K562 (cell line): ENCODE data around the gene ZNF740. TPM values are rescaled to one million over a fixed set of nuclear protein-coding genes. Genes with fewer than 3 reads are reported as not detected.

ENCODE experiments used
- ATF7 ChIP-seq: fragments of 450-650 bp; IDR thresholded peaks from 2 replicates; pipeline ENCODE4 v1.7.1; 2014; ENCODE audit warnings: mild to moderate bottlenecking, moderate library complexity
- CBX1 ChIP-seq: sonication (generic); IDR thresholded peaks from 2 replicates; pipeline ENCODE4 v1.6.1; 2016; ENCODE audit warnings: antibody characterized with exemption, low read depth, mild to moderate bottlenecking
- ESRRA ChIP-seq: fragments of 450-650 bp; IDR thresholded peaks from 2 replicates; pipeline ENCODE4 v1.6.1; 2014; ENCODE audit warnings: low read depth, mild to moderate bottlenecking, moderate library complexity, borderline replicate concordance
- GABPB1 ChIP-seq: sonication (generic); formaldehyde crosslinking; IDR thresholded peaks from 2 replicates; pipeline ENCODE4 v1.8.0; 2022; ENCODE audit warnings: mild to moderate bottlenecking, missing genetic modification reagents
- L3MBTL2 ChIP-seq: fragments of 450-650 bp; IDR thresholded peaks from 2 replicates; pipeline ENCODE4 v1.6.1; 2016; ENCODE audit warnings: mild to moderate bottlenecking, moderate library complexity
- PTRF ChIP-seq: fragments of 450-650 bp; IDR thresholded peaks from 2 replicates; pipeline ENCODE4 v1.6.1; 2016; ENCODE audit warnings: mild to moderate bottlenecking, missing genetic modification characterization, missing compliant biosample characterization
- SUPT5H ChIP-seq: fragments of 450-650 bp; IDR thresholded peaks from 2 replicates; pipeline ENCODE4 v1.6.1; 2016
- U2AF2 ChIP-seq: fragments of 200-400 bp; formaldehyde crosslinking; optimal IDR thresholded peaks from 2 replicates; pipeline ENCODE3; 2017; ENCODE audit warnings: low read depth, mild to moderate bottlenecking, low read length
- ZFX ChIP-seq: sonication (generic); formaldehyde crosslinking; IDR thresholded peaks from 2 replicates; pipeline ENCODE4 v1.8.0; 2022; ENCODE audit warnings: mild to moderate bottlenecking, missing genetic modification reagents, moderate library complexity
- ZNF436 ChIP-seq: fragments of 250-450, 450-650 bp; sonication (Bioruptor Pico); formaldehyde crosslinking; IDR thresholded peaks from 2 replicates; pipeline ENCODE4 v1.7.0; 2020; ENCODE audit warnings: mild to moderate bottlenecking
- polyA plus RNA-seq, 8 experiments: library from polyadenylated mRNA; depleted of rRNA in 4 of 8; stranded (reverse) in 5 of 8; unstranded in 3 of 8; fragments of >200 nt; fragmentation: Nextera tagmentation in 2 of 8; fragmentation: Illumina TruSeq in 1 of 8; extraction: Ambion mirVana in 2 of 8; extraction: Trizol in 1 of 8; gene quantifications; 2 replicates each; pipeline versions ENCODE4 v1.2.1 to v1.2.3, GENCODE V29; 2011 to 2014; ENCODE audit warnings: inconsistent platforms in 1 of 8, missing spikeins in 1 of 8
- total RNA-seq, 7 experiments: library from RNA; depleted of rRNA in 6 of 7; stranded (reverse); fragments of >200 nt in 6 of 7; fragmentation: Illumina TruSeq in 2 of 7; extraction: Trizol in 2 of 7; gene quantifications; 2 replicates each; pipeline versions ENCODE4 v1.2.1 to v1.2.3, GENCODE V29; 2011 to 2021; ENCODE audit warnings: low replicate concordance in 1 of 7
- TF ChIP-seq, protein P1 (sequence below): fragments of 150-350 bp; IDR thresholded peaks from 2 replicates; pipeline ENCODE4 v1.6.1; 2014; ENCODE audit warnings: low read depth, mild to moderate bottlenecking, low read length, borderline replicate concordance
- TF ChIP-seq, protein P2 (sequence below): fragments of 250-450 bp; sonication (Bioruptor Pico); IDR thresholded peaks from 2 replicates; pipeline ENCODE4 v1.4.0; 2020; ENCODE audit warnings: mild to moderate bottlenecking, moderate library complexity, borderline replicate concordance
- TF ChIP-seq, protein P3 (sequence below): fragments of 200-800 bp; sonication (Bioruptor generic); IDR thresholded peaks from 2 replicates; pipeline ENCODE4 v1.6.1; 2017; ENCODE audit warnings: missing genetic modification characterization, missing compliant biosample characterization
- TF ChIP-seq, protein P4 (sequence below), 2 experiments: fragments of 200-800 bp in 1 of 2; sonication (Bioruptor generic) in 1 of 2; sonication (generic) in 1 of 2; formaldehyde crosslinking in 1 of 2; IDR thresholded peaks in 1 of 2; conservative IDR thresholded peaks in 1 of 2; 2 replicates each; pipeline versions ENCODE4 v1.5.0 to v1.6.1; 2016 to 2020; ENCODE audit warnings: missing compliant biosample characterization in 1 of 2, missing genetic modification characterization in 1 of 2, missing genetic modification reagents in 1 of 2

The ZNF740 gene
- total and polyA plus RNA-seq, 9 of the 15 experiments (the other 6 are each of a cell fraction or from before 2014, with no cell fraction given) = 0.57 to 46.4 (median 18.6) TPM

DNA sequence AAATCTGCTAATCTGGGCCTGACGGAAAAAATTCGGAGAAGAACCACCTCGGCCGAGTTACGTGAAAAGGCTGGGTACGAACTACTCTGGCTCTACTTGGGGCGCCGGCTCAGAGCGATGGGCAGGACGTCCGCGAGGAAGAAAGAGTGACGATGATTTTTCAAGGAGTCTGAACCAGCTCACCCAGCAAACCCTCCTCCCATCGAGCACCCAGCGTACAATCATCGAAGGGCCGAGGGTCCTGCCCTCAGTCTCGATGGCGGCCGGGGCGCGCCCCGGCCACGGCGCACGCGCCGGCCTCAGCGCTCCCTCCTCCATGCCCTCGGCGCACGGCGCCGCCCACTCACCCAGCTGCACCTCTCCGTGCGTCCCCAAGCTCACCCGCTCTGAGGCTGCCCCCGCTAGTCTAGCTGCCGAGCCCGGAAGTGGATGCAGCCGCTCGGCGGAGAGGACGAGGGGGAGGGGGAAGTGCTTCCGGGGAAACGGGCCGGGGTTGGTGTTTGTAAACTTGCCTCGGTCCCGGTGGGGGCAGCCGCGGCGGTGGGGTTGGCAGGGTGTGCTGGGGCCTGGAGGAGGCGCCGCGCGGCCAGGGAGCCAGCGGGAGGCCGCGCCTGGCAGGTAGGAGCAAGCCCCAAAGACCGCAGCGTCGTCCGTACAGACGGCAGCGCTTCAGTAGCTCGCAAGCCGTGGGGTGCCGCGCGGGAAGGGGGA is at the start of gene ZNF740, which contains the start of gene CSAD (continued):
- TF ChIP-seq U2AF2 (no peak), ATF7 (peak; percentile 75), L3MBTL2 (peak; percentile 90), ZNF436 (no peak), SUPT5H (peak; percentile 90), CBX1 (peak; percentile 76), GABPB1 (CRISPR knock-in tag) (peak; percentile 95), ESRRA (no peak; the same call in 1 of the 2 replicates), ZFX (CRISPR knock-in tag) (peak; percentile 77), PTRF (tag) (no peak)
- TF ChIP-seq, protein P1, sequence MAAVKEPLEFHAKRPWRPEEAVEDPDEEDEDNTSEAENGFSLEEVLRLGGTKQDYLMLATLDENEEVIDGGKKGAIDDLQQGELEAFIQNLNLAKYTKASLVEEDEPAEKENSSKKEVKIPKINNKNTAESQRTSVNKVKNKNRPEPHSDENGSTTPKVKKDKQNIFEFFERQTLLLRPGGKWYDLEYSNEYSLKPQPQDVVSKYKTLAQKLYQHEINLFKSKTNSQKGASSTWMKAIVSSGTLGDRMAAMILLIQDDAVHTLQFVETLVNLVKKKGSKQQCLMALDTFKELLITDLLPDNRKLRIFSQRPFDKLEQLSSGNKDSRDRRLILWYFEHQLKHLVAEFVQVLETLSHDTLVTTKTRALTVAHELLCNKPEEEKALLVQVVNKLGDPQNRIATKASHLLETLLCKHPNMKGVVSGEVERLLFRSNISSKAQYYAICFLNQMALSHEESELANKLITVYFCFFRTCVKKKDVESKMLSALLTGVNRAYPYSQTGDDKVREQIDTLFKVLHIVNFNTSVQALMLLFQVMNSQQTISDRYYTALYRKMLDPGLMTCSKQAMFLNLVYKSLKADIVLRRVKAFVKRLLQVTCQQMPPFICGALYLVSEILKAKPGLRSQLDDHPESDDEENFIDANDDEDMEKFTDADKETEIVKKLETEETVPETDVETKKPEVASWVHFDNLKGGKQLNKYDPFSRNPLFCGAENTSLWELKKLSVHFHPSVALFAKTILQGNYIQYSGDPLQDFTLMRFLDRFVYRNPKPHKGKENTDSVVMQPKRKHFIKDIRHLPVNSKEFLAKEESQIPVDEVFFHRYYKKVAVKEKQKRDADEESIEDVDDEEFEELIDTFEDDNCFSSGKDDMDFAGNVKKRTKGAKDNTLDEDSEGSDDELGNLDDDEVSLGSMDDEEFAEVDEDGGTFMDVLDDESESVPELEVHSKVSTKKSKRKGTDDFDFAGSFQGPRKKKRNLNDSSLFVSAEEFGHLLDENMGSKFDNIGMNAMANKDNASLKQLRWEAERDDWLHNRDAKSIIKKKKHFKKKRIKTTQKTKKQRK = no peak
- TF ChIP-seq, protein P2, sequence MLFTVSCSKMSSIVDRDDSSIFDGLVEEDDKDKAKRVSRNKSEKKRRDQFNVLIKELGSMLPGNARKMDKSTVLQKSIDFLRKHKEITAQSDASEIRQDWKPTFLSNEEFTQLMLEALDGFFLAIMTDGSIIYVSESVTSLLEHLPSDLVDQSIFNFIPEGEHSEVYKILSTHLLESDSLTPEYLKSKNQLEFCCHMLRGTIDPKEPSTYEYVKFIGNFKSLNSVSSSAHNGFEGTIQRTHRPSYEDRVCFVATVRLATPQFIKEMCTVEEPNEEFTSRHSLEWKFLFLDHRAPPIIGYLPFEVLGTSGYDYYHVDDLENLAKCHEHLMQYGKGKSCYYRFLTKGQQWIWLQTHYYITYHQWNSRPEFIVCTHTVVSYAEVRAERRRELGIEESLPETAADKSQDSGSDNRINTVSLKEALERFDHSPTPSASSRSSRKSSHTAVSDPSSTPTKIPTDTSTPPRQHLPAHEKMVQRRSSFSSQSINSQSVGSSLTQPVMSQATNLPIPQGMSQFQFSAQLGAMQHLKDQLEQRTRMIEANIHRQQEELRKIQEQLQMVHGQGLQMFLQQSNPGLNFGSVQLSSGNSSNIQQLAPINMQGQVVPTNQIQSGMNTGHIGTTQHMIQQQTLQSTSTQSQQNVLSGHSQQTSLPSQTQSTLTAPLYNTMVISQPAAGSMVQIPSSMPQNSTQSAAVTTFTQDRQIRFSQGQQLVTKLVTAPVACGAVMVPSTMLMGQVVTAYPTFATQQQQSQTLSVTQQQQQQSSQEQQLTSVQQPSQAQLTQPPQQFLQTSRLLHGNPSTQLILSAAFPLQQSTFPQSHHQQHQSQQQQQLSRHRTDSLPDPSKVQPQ = no peak
- TF ChIP-seq, protein P3, sequence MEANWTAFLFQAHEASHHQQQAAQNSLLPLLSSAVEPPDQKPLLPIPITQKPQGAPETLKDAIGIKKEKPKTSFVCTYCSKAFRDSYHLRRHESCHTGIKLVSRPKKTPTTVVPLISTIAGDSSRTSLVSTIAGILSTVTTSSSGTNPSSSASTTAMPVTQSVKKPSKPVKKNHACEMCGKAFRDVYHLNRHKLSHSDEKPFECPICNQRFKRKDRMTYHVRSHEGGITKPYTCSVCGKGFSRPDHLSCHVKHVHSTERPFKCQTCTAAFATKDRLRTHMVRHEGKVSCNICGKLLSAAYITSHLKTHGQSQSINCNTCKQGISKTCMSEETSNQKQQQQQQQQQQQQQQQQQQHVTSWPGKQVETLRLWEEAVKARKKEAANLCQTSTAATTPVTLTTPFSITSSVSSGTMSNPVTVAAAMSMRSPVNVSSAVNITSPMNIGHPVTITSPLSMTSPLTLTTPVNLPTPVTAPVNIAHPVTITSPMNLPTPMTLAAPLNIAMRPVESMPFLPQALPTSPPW (CRISPR knock-in tag) = peak; percentile 98
- TF ChIP-seq, protein P4, sequence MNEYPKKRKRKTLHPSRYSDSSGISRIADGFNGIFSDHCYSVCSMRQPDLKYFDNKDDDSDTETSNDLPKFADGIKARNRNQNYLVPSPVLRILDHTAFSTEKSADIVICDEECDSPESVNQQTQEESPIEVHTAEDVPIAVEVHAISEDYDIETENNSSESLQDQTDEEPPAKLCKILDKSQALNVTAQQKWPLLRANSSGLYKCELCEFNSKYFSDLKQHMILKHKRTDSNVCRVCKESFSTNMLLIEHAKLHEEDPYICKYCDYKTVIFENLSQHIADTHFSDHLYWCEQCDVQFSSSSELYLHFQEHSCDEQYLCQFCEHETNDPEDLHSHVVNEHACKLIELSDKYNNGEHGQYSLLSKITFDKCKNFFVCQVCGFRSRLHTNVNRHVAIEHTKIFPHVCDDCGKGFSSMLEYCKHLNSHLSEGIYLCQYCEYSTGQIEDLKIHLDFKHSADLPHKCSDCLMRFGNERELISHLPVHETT (CRISPR knock-in tag; conservative IDR thresholded peaks at IDR 0.05 in 1 of 2, IDR thresholded peaks at IDR 0.05 in 1 of 2) = peak in 1 of 2 experiments; percentile 98; a peak in 2 of 4 replicates
